Erythroblast (primary cell): ENCODE data around the gene FBXL17.

Source experiments
- GATA1 ChIP-seq: IDR thresholded peaks from 2 replicates; pipeline ENCODE4 v1.6.1; 2011; ENCODE audit warnings: low read depth, mild to moderate bottlenecking, control low read depth, low read length, moderate library complexity
- POLR2A ChIP-seq: IDR thresholded peaks from 2 replicates; pipeline ENCODE4 v1.6.1; 2011; ENCODE audit warnings: mild to moderate bottlenecking, low read length

GRCh38 chr5:108115673-108116072 lies 266.2 kb downstream of the FBXL17 start:
- TF ChIP-seq POLR2A (no peak), GATA1 (no peak)
